CD4-positive, alpha-beta memory T cell (primary cell): ENCODE measurements around the gene PLCH2. TPM values are rescaled to one million over a fixed set of nuclear protein-coding genes. Genes with fewer than 3 reads are reported as not detected.

ENCODE experiments used
- CTCF ChIA-PET: fragments of 350-600 bp; sonication (Branson Sonifier 250); formaldehyde crosslinking; loops from one replicate; lab custom pipeline; 2021; ENCODE audit warnings: inconsistent platforms; ENCODE audit not compliant: partially characterized antibody; lab: Charles Lee
- POLR2A ChIA-PET: fragments of 350-600 bp; sonication (Branson Sonifier 250); formaldehyde crosslinking; loops from one replicate; lab custom pipeline; 2021; ENCODE audit not compliant: partially characterized antibody; lab: Charles Lee
- DNase-seq, 5 donors: peaks; one replicate each; pipeline versions ENCODE4 v3.0.0 to v3.0.0-alpha.2; 2020 to 2022; ENCODE audit warnings: mixed read lengths in 1 of 5
- H3K27ac ChIP-seq: one replicate; pipeline ENCODE4 v1.7.0; 2013; ENCODE audit warnings: low read depth, low read length
- H3K27me3 ChIP-seq: 2 replicates; pipeline ENCODE4 v1.7.0; 2013; ENCODE audit warnings: mild to moderate bottlenecking, low read length, moderate library complexity; ENCODE audit not compliant: insufficient read depth
- H3K36me3 ChIP-seq: 2 replicates; pipeline ENCODE4 v1.7.0; 2013; ENCODE audit warnings: mild to moderate bottlenecking, low read length, moderate library complexity; ENCODE audit not compliant: insufficient read depth
- H3K4me1 ChIP-seq: 2 replicates; pipeline ENCODE4 v1.7.0; 2013; ENCODE audit warnings: mild to moderate bottlenecking, low read length, moderate library complexity; ENCODE audit not compliant: insufficient read depth
- H3K4me3 ChIP-seq, 2 donors: one replicate each; pipeline ENCODE4 v1.7.0; 2013; ENCODE audit warnings: low read length in 2 of 2, mild to moderate bottlenecking in 1 of 2
- H3K9me3 ChIP-seq, 2 donors: one replicate each; pipeline ENCODE4 v1.7.0; 2013; ENCODE audit warnings: low read length in 2 of 2, control low read depth in 1 of 2; ENCODE audit not compliant: control insufficient read depth in 1 of 2
- H3K27ac Mint-ChIP-seq, 7 donors: one replicate each; pipeline ENCODE4 v1.8.0; 2020 to 2021; ENCODE audit warnings: mixed read lengths in 7 of 7, mild to moderate bottlenecking in 6 of 7, inconsistent platforms in 3 of 7, moderate library complexity in 3 of 7
- H3K27me3 Mint-ChIP-seq, 2 donors: one replicate each; pipeline ENCODE4 v1.8.0; 2020 to 2021; ENCODE audit warnings: mixed read lengths in 2 of 2
- H3K36me3 Mint-ChIP-seq, 2 donors: one replicate each; pipeline ENCODE4 v1.8.0; 2020 to 2021; ENCODE audit warnings: mixed read lengths in 2 of 2, inconsistent platforms in 1 of 2, mild to moderate bottlenecking in 1 of 2
- H3K4me1 Mint-ChIP-seq, 4 donors: one replicate each; pipeline ENCODE4 v1.8.0; 2020 to 2021; ENCODE audit warnings: mixed read lengths in 4 of 4, mild to moderate bottlenecking in 1 of 4
- H3K4me3 Mint-ChIP-seq, 8 donors: one replicate each; pipeline ENCODE4 v1.8.0; 2020 to 2021; ENCODE audit warnings: mixed read lengths in 8 of 8, mild to moderate bottlenecking in 7 of 8, moderate library complexity in 6 of 8, inconsistent platforms in 3 of 8
- H3K9me3 Mint-ChIP-seq, 8 donors: one replicate each; pipeline ENCODE4 v1.8.0; 2020 to 2021; ENCODE audit warnings: mixed read lengths in 8 of 8, mild to moderate bottlenecking in 5 of 8, inconsistent platforms in 3 of 8, moderate library complexity in 1 of 8
- intact Hi-C: fragments of 100-400 bp; cut with micrococcal nuclease; formaldehyde crosslinking; loops from one replicate; pipeline ENCODE4 v1.15.1; 2023
- polyA plus RNA-seq, 2 donors: library from polyadenylated mRNA; unstranded; fragments of 300-500 nt; fragmentation: Illumina TruSeq; gene quantifications; one replicate each; pipeline ENCODE4 v1.2.3, GENCODE V29; 2021
- total RNA-seq, 2 experiments: library from RNA; stranded (reverse); gene quantifications; one replicate each; pipeline ENCODE4 v1.2.3, GENCODE V29; 2021

PLCH2 gene
- total and polyA plus RNA-seq, 4 experiments from 2014 or later, result 2.0 to 31.6 (median 26.6) TPM; not detected in 1

GRCh38 chr1:2519729-2520128 is 43.6 kb downstream of the PLCH2 start:
- Histone ChIP-seq H3K27me3 (no peaks in the 10 kb centered on the region), H3K4me1 (peaks cover 26% of the 10 kb centered on the region), H3K9me3 (no peaks in the 10 kb centered on the region), H3K27ac (no peak overlapping the region), H3K4me3 (no peak overlapping the region), H3K36me3 (peaks cover 75% of the 10 kb centered on the region)
- H3K9me3 Mint-ChIP-seq, result no peaks in the 10 kb centered on the region
- intact Hi-C loops, result no loop called here
- H3K36me3 Mint-ChIP-seq, result peaks cover 18 to 52% of the 10 kb centered on the region in 2 donors
- H3K4me1 Mint-ChIP-seq, result peaks cover 21 to 36% (median 22%) of the 10 kb centered on the region in 4 donors
- ChIA-PET POLR2A (interaction anchor here (1.2 to 1.6 kb wide), 2 partner anchors 10 to 28 kb away, joined by 3 to 7 read pairs; partner anchors contain the start of gene HES5), CTCF (no interaction called here)
- no peak overlapping the region for H3K4me3 Mint-ChIP-seq
- DNase-seq, result no peak
- H3K27me3 Mint-ChIP-seq, result no peaks in the 10 kb centered on the region
- H3K27ac Mint-ChIP-seq, result no peak overlapping the region

GRCh38 chr1:2520206-2520605 is 44.1 kb downstream of the PLCH2 start:
- ChIA-PET POLR2A (interaction anchor here (1.2 to 1.6 kb wide), 2 partner anchors 9 to 27 kb away, joined by 3 to 7 read pairs; partner anchors contain the start of gene HES5), CTCF (no interaction called here)
- intact Hi-C loops, result no loop called here
- Histone ChIP-seq H3K4me3 (no peak overlapping the region), H3K9me3 (no peaks in the 10 kb centered on the region), H3K4me1 (peaks cover 30% of the 10 kb centered on the region), H3K27me3 (no peaks in the 10 kb centered on the region), H3K27ac (no peak overlapping the region), H3K36me3 (peaks cover 71% of the 10 kb centered on the region)
- Mint-ChIP-seq H3K36me3 (peaks cover 18 to 52% of the 10 kb centered on the region in 2 donors), H3K4me3 (no peak overlapping the region), H3K9me3 (no peaks in the 10 kb centered on the region), H3K27ac (no peak overlapping the region), H3K27me3 (no peaks in the 10 kb centered on the region), H3K4me1 (peaks cover 25 to 41% (median 27%) of the 10 kb centered on the region in 4 donors)
- no peak for DNase-seq

GRCh38 chr1:2520806-2521205 is 44.7 kb downstream of the PLCH2 start:
- Mint-ChIP-seq H3K4me1 (peaks cover 25 to 45% (median 29%) of the 10 kb centered on the region in 4 donors), H3K27ac (no peak overlapping the region), H3K27me3 (no peaks in the 10 kb centered on the region), H3K36me3 (peaks cover 18 to 48% of the 10 kb centered on the region in 2 donors), H3K4me3 (no peak overlapping the region), H3K9me3 (no peaks in the 10 kb centered on the region)
- ChIA-PET CTCF (no interaction called here), POLR2A (interaction anchor here (1.6 kb wide), 1 partner anchor 27 kb away, joined by 7 read pairs; no protein-coding TSS in a partner anchor)
- DNase-seq, result no peak
- no peaks in the 10 kb centered on the region for H3K9me3 ChIP-seq
- H3K36me3 ChIP-seq, result peaks cover 67% of the 10 kb centered on the region
- no peak overlapping the region for H3K4me3 ChIP-seq
- no peaks in the 10 kb centered on the region for H3K27me3 ChIP-seq
- peaks cover 36% of the 10 kb centered on the region for H3K4me1 ChIP-seq
- intact Hi-C loops, result no loop called here
- no peak overlapping the region for H3K27ac ChIP-seq

GRCh38 chr1:2522230-2522629 is 46.1 kb downstream of the PLCH2 start:
- no peak overlapping the region for H3K4me3 ChIP-seq
- intact Hi-C loops, result no loop called here
- CTCF ChIA-PET, result no interaction called here
- H3K27me3 ChIP-seq, result no peaks in the 10 kb centered on the region
- no peaks in the 10 kb centered on the region for H3K9me3 Mint-ChIP-seq
- H3K36me3 ChIP-seq, result peaks cover 53% of the 10 kb centered on the region
- H3K4me1 ChIP-seq, result peaks cover 43% of the 10 kb centered on the region
- H3K4me3 Mint-ChIP-seq, result no peak overlapping the region
- peaks cover 29 to 51% (median 36%) of the 10 kb centered on the region in 4 donors for H3K4me1 Mint-ChIP-seq
- peak overlapping the region in 3 of 7 donors; percentile 36 to 90 (median 86) for H3K27ac Mint-ChIP-seq
- peaks cover 0 to 2% of the 10 kb centered on the region in 2 donors for H3K27me3 Mint-ChIP-seq
- H3K9me3 ChIP-seq, result no peaks in the 10 kb centered on the region
- peaks cover 18 to 39% of the 10 kb centered on the region in 2 donors for H3K36me3 Mint-ChIP-seq
- no peak for DNase-seq
- H3K27ac ChIP-seq, result peak overlapping the region; percentile 86
- POLR2A ChIA-PET, result no interaction called here

GRCh38 chr1:2523191-2523890 is 47.3 kb downstream of the PLCH2 start:
- CTCF ChIA-PET, result interaction anchor here (0.9 to 4.2 kb wide), 8 partner anchors 18 to 111 kb away, joined by 4 to 40 read pairs (median 9); partner anchors contain the start of genes PEX10, PRXL2B and TNFRSF14
- H3K27ac Mint-ChIP-seq, result peak overlapping the region; percentile 78 to 98 (median 90)

GRCh38 chr1:2523891-2524609 is 48.0 kb downstream of the PLCH2 start:
- intact Hi-C loops, result no loop called here
- H3K27ac Mint-ChIP-seq, result peak overlapping the region; percentile 86 to 98 (median 93)

More at GRCh38 chr1:2523191-2523890, 47.3 kb downstream of the PLCH2 start:
- peak overlapping the region; percentile 89 to 97 (median 95) for H3K4me3 Mint-ChIP-seq
- H3K36me3 ChIP-seq, result peaks cover 42% of the 10 kb centered on the region
- intact Hi-C loops, result no loop called here
- H3K27me3 ChIP-seq, result no peaks in the 10 kb centered on the region
- peak overlapping the region in 1 of 2 donors; percentile 96 for H3K4me3 ChIP-seq
- peaks cover 29 to 56% (median 37%) of the 10 kb centered on the region in 4 donors for H3K4me1 Mint-ChIP-seq
- POLR2A ChIA-PET, result interaction anchor here (0.5 to 13.2 kb wide), 15 partner anchors 9 to 328 kb away, joined by 3 to 367 read pairs (median 7); partner anchors contain the start of genes FAAP20, PEX10, PRXL2B and TNFRSF14
- H3K27me3 Mint-ChIP-seq, result peaks cover 0 to 2% of the 10 kb centered on the region in 2 donors
- no peaks in the 10 kb centered on the region for H3K9me3 ChIP-seq
- peaks cover 13 to 34% of the 10 kb centered on the region in 2 donors for H3K36me3 Mint-ChIP-seq
- H3K4me1 ChIP-seq, result peaks cover 46% of the 10 kb centered on the region
- H3K27ac ChIP-seq, result peak overlapping the region; percentile 86
- no peaks in the 10 kb centered on the region for H3K9me3 Mint-ChIP-seq
- DNase-seq, result peak in 2 of 5 donors; percentile 24

More at GRCh38 chr1:2523891-2524609, 48.0 kb downstream of the PLCH2 start:
- ChIA-PET POLR2A (interaction anchor here (0.5 to 13.2 kb wide), 20 partner anchors 8 to 1263 kb away, joined by 3 to 367 read pairs (median 5); partner anchors contain the start of genes FAAP20, MORN1, PEX10 and PRXL2B), CTCF (interaction anchor here (0.9 to 4.2 kb wide), 9 partner anchors 16 to 112 kb away, joined by 3 to 40 read pairs (median 5); partner anchors contain the start of genes PEX10, PRXL2B and TNFRSF14)
- peaks cover 13 to 28% of the 10 kb centered on the region in 2 donors for H3K36me3 Mint-ChIP-seq
- peak overlapping the region; percentile 89 to 97 (median 95) for H3K4me3 Mint-ChIP-seq
- peaks cover 5 to 7% of the 10 kb centered on the region in 2 donors for H3K27me3 Mint-ChIP-seq
- peak overlapping the region; percentile 31 to 96 for H3K4me3 ChIP-seq
- H3K36me3 ChIP-seq, result peaks cover 35% of the 10 kb centered on the region
- no peaks in the 10 kb centered on the region for H3K9me3 Mint-ChIP-seq
- H3K4me1 ChIP-seq, result peaks cover 52% of the 10 kb centered on the region
- H3K9me3 ChIP-seq, result no peaks in the 10 kb centered on the region
- peak; percentile 64 to 76 (median 65) for DNase-seq
- H3K27ac ChIP-seq, result peak overlapping the region; percentile 86
- H3K4me1 Mint-ChIP-seq, result peaks cover 29 to 61% (median 41%) of the 10 kb centered on the region in 4 donors
- peaks cover 3% of the 10 kb centered on the region for H3K27me3 ChIP-seq
